RCC 7860 (cell line): ENCODE measurements around the gene FSIP2.
"Not testable (repeated sequence)": the region's sequence is repeated elsewhere in the genome, so short reads cannot be mapped to it uniquely, and the experiment has no call there.

Source experiments
- DNase-seq: peaks from one replicate; pipeline ENCODE4 v3.0.0-alpha.2; 2015; ENCODE audit warnings: low spot score
- FAIRE-seq: peaks from 2 replicates; lab custom pipeline; 2012; peaks lifted over from hg19 to GRCh38; lab: Jason Lieb, UNC

FSIP2 gene

DNA sequence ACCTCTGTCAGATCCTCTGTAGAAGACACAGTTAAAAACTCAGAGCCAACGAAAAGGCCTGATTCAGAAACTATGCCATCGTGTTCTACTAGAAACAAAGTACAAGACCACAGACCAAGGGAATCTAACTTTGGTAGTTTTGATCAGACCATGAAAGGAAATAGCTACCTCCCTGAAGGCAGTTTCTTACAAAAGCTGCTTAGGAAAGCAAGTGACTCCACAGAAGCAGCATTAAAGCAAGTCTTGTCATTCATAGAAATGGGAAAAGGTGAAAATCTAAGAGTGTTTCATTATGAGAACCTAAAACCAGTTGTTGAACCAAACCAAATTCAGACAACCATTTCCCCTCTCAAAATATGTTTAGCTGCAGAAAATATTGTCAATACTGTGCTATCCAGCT is 58.2 kb downstream of the FSIP2 start:
- FAIRE-seq: no peak
- DNase-seq: no peak

DNA sequence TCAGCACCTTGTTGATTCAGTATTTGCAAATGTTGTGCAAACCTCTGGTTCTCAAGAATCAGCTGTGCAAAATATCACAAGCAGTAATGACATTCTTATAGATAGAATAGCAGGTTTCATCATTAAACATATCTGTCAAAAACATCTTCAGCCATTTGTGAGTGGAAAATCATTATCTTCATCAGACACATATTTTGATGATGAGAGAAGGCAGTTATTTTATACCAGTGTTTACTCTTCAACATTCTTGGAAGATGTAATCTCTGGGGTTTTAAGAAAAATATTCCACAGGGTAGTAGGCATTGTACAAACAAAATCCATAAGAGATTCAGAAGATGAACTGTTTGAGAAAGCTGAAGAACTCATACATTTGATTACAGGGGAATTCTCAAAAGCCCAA is 64.3 kb downstream of the FSIP2 start:
- DNase-seq (no peak), FAIRE-seq (no peak)

DNA sequence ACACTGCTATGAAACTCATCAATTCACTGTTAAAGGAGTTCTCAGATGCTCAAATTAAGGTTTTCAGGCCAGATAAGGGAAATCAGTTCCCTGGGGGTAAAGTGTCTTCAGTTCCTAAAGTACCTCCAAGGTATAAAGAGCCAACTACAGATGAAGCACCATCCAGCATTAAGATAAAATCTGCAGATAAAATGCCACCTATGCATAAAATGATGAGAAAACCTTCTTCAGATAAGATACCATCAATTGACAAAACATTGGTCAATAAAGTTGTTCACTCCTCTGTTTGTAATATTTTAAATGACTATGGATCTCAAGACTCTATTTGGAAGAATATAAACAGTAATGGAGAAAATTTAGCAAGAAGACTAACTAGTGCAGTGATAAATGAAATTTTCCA is 68.2 kb downstream of the FSIP2 start:
- DNase-seq (no peak), FAIRE-seq (no peak)

DNA sequence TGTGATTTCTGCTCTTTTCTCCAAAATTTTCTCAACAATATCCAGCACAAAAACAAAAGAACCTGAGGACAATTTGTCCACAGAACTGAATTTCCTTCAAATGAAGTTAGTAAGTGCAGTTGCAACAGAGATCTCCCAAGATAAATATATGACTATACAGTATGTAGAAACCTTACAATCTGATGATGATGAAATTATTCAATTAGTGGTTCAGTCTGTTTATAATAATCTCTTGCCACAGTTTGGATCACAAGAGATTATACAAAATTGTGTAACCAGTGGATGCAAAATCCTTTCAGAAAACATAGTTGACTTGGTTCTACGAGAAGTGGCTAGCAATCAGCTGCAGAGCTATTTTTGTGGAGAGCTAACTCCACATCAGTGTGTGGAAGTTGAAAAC is 68.7 kb downstream of the FSIP2 start:
- no peak for DNase-seq

DNA sequence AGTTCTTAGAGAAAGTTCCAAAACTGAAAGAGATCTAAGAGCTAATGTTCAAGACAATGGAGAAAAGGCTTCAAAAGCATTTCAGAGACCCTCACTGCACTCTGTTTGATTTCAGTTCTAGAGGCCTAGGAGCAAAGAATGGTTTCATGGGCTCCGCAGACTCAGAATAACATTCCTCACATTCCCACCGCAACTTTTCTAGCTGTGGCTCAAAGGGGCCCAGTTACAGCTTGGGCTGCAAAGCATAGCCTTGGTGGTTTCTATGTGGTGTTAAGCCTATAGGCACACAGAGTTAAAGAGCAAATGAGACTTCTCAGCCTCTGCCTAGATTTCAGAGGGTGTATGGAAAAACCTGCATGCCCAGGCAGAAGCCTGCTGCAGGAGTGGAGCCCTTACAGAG is 73.0 kb downstream of the FSIP2 start:
- no peak for FAIRE-seq
- DNase-seq: no peak

More for the DNA sequence above, 68.7 kb downstream of the FSIP2 start:
- no peak for FAIRE-seq

DNA sequence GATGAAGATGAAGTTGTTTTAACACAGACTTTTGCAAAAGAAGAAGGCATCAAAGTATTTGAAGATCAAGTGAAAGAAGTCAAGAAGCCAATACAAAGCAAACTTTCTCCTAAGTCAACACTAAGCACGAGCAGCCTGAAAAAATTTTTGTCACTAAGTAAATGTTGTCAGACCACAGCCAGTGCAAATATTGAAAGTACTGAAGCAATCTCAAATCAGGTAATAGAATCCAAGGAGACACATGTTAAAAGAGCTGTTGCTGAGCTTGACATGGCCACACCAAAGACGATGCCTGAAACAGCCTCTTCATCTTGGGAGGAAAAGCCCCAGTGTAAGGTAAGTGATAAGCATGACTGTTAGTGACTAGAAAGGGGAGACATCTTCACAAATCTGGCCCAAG is 75.1 kb downstream of the FSIP2 start:
- DNase-seq: no peak
- no peak for FAIRE-seq

DNA sequence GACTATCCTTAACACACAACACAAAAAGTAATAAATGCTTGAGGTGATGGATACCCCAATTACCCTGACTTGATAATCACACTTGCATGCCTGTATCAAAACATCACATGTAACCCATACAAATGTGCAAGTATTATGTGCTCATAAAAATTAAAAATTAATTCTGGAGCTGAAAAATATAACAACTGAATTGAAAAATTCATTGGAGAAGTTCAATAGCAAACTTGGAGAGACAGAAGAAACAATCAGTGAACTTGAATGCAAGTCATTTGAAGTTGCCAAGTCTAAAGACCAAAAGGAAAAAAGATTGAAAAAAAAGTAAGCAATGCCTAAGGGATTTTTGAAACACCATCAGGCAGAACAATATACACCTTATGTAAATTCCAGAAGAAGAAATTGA is 79.4 kb downstream of the FSIP2 start:
- no peak for FAIRE-seq

DNA sequence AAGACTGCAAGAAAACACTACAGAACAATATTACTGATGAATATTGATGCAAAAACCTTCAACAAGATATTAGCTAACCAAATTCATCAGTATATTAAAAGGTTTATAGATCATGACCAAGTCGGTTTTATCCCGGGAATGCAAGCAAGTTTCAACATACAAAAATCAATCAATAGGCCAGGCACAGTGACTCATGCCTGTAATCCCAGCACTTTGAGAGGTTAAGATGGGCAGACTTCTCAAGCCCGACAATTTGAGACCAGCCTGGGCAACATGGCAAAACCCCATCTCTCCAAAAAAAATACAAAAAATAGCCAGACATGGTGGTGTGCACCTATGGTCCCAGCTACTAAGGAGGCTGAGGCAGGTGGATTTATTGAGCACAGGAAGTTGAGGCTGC is 82.9 kb downstream of the FSIP2 start:
- DNase-seq: no peak
- no peak for FAIRE-seq

More for the DNA sequence above, 79.4 kb downstream of the FSIP2 start:
- no peak for DNase-seq

DNA sequence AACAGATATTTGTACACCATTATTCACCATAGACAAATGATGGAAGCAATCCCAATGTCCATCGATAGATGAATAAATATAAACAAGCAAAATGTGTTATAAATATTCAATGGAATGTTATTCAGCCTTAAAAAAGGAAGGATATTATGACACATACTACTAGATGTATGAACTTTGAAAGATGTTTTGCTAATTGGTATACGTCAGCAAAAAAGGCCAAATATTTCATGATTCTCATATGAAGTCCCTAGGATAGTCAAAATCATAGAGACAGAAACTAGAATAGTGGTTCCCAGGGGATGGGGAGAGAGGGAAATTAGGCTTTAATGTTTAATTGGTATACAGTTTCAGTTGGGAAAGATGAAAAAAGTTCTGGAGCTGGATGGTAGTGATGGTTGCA is 85.2 kb downstream of the FSIP2 start:
- DNase-seq: no peak
- no peak for FAIRE-seq

DNA sequence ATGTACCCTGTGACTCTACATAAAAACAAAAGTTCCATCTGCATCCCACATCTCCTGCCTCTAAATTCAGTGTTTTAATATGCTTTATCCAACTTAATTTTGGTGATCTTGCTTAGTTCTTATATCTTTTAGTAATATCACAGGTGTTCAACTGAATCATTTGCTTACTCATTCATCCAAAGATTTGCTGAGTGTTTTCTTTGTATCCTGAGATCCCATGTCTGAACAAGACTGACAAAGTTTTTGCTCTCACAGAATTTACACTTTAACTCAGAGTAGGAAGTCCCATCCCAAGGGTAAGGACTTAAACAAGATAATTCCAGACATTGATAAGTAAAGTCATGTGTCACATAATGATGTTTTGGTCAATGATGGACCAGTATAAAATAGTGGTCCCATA is 87.0 kb downstream of the FSIP2 start:
- DNase-seq (no peak), FAIRE-seq (no peak)

DNA sequence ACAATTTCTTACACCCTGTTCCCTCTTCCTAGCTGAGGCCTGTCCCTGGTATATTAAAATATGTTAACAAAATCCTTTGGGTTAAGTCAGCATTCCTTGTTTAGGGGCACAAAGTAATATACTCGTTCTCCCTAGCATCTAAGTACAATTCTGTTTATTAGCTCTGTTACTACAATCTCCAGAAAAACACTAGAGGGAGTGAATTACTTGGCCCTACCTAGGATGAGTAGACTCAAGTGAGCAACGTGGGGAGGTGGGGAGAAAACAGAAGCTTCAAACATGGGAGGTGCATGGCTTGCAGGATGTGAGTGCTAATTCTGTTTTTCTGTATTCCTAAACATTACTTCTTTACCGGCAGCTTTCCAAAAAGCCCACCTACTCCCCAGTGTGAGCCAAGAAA is 89.7 kb downstream of the FSIP2 start:
- no peak for FAIRE-seq
- DNase-seq: no peak

DNA sequence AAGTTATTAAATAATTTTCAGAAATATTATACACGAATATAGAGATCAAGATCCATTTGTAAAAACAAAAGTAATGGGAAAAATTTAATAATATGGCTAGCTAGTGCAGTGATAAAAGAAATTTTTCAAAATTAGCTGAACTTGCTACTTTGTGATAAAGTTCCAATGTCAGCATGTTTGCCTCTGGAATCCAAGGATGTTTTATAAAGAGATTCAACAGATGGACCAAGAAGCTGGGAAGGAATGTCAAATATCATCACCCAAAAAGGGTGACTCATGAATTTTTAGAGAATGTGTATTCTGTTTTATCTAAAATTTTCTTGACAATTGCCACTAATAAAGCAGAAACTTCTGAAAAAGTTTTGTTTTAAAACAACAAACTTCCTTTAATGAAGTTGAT is 95.3 kb downstream of the FSIP2 start:
- DNase-seq: no peak
- FAIRE-seq: no peak

DNA sequence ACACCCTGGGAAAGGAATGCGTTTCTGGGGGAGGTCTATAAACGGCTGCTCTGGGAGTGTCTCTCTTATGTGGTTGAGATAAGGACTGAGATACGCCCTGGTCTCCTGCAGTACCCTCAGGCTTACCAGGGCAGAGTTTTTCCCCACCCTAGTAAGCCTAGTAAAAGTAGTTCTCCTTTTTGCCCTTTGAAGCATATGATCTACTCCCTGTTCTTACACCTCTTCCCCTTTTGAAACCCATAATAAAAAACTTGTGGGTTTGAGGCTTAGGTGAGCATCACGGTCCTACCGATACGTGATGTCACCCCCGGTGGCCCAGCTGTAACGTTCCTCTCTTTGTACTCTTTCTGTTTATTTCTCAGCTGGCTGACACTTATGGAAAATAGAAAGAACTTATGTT is 97.4 kb downstream of the FSIP2 start:
- FAIRE-seq (no peak), DNase-seq (no peak)

DNA sequence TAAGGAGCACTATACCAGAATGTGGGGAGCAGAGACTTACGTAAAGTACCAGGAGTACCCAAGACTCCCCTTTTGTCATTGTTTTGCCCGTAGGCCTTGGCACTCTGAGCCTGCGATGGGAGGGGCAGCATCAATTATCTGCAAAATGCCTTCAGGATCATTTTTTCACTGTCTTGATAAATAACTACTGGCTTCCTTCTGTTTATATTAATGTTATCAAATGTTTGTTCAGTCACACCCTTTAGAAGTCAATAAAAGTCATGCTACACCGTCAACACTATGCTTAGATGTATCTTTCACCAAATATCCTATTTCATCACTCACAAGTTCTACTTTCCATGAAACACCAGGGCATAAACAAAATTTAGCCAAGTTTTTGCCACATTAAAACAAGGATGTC is 116.3 kb downstream of the FSIP2 start:
- DNase-seq: no peak
- FAIRE-seq: no peak

DNA sequence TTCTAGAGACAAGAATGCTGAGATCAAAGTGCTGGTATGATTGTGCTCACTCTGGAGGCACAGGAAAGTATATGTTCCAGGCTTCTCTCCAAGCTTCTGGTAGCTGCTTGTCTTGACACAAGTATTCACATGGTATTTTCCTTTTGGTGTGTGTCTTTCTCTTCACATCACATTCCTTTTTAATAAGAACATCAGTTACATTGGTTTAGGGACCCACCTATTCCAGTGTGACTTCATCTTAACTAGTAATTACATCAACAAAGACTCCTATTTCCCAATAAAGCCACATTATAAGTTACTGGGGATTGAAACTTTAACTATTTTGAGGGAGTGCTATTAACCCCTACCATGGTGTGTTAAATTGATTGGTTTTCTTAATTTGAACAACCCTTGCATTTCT is 119.1 kb downstream of the FSIP2 start:
- no peak for FAIRE-seq
- no peak for DNase-seq

DNA sequence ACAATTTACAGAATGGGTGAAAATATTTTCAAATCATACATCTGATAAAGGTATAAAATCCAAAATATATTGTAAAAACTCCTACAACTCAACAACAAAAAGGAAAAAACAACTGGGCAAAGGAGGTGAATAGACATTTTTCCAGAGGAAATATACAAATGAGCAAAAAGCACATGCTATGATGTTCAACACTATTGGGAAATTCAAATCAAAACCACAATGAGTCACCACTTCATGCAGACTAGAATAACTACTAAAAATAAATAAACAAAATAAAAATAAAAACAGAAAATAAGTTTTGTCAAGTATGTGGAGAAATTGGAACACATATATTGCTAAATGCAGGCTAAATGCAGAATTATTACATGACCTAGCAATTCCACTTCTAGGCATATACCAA is 120.9 kb downstream of the FSIP2 start:
- FAIRE-seq (no peak), DNase-seq (no peak)

DNA sequence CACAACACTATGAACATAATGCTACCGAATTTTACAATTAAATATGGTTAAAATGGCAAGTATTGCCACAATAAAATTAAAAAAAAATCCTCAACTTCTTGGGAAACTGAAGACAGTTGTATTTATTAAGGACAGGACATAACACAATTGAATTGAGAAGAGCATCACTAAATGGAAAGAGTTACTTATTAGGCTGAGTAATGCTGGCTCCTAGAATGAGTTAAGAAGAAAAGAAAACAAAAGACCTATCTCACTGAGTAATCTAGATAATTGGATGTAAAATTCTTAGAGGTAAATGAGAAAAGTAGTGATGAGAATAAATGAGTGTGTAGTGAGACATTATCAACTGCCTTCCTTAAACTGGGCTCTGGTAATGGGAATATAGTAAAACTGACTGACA is 121.7 kb downstream of the FSIP2 start:
- FAIRE-seq: no peak
- DNase-seq: no peak

DNA sequence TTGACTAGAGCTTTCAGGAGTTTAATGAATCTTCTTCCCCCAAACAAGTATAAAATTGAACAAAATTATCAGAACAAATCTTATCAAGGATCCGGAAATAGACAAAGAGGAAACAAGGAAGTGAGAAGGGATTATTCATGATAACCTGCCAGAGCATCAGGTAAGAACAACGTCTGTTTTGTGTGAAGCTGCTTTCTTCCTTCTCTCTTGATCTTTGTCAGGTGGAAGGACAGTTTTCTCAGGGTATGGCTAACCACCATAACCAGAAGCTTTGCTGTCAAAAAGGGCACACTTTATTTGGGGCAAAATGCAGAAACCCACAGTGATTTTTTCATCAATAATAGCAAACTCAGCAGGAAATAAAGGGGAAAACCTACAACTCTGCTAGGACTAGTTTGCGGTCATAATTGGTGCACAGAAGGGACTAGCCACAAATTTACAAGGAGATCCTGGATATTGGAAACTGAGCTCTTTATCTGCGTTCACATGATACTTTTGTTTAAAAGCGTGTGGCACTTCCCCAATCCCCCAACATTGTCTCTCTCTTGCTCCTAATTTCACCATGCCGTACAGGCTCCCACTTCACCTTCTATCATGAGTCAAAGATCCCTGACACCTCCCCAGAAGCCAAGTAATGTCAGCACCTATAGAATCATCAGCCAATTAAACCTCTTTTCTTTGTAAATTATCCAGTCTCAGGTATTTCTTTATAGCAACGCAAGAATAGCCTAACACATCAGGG is 124.2 kb downstream of the FSIP2 start:
- FAIRE-seq (no peak), DNase-seq (no peak)

DNA sequence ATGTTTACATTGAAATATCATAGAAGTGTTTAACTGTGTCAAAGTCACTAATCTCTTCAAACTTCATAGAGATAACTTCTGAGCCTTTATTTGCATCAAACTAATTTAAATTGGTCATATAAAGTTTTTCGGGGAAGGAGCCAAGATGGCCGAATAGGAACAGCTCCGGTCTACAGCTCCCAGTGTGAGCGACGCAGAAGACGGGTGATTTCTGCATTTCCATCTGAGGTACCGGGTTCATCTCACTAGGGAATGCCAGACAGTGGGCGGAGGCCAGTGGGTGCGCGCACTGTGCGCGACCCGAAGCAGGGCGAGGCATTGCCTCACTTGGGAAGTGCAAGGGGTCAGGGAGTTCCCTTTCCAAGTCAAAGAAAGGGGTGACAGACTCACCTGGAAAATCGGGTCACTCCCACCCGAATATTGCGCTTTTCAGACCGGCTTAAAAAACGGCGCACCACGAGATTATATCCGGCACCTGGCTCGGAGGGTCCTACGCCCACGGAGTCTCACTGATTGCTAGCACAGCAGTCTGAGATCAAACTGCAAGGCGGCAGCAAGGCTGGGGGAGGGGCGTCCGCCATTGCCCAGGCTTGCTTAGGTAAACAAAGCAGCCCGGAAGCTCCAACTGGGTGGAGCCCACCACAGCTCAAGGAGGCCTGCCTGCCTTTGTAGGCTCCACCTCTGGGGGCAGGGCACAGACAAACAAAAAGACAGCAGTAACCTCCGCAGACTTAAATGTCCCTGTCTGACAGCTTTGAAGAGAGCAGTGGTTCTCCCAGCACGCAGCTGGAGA is 126.1 kb downstream of the FSIP2 start:
- DNase-seq, FAIRE-seq: not testable (repeated sequence)

DNA sequence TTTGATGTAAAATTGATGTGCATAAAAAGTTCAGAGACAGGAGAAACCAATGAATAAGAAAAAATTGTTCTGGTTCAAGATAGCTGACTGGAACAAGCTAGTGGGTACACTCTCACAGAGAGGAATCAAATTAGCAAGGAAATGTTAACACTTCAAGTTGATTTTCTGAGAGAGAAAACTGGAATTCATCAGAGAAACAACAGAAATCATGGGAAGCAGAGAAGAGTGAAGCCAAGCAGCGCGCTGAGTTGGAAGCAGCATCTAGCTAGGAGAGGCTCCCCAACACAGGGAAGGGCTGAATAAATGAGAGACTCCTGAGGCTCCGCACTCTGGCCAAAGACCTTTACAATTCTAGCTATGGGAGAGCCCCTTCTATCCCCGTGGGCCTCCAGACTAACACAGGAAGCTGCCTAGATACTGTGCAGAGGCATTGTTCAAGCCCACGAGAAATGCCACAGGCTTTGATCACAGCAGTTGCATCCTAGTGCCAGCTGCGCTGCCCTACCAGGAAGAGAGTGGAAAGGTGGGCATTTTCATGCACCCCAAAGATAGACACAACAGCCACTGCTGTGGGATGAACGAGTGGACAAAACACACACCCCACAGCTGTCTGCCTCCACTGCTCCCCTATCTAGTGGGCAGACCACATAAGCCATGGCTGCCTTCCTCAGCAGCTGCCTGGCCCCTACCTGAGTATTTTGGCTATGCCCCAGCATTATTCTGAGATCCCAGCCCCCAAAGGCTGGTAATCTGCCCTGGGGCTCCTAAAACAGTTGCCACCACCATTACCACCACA is 136.7 kb downstream of the FSIP2 start:
- FAIRE-seq (no peak), DNase-seq (no peak)

DNA sequence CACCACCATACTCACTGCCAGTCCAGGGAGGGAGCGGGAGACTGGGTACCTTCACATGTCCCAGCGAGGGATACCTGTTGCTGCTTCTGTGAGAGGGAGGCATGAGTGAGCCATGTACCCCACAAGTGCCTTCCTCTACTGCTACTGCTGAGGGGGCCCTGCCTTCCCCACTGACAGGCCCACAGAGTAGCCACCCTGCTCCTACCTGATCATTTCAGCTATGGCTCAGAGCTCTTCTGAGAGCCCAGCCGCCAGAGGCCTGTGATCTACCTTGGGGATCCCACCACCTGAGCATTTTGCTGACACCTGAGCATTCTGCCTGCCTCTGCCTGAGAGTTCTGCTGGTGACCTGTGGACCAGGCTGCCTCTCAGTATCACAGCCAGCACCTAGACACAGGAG is 137.6 kb downstream of the FSIP2 start:
- FAIRE-seq (no peak), DNase-seq (no peak)

DNA sequence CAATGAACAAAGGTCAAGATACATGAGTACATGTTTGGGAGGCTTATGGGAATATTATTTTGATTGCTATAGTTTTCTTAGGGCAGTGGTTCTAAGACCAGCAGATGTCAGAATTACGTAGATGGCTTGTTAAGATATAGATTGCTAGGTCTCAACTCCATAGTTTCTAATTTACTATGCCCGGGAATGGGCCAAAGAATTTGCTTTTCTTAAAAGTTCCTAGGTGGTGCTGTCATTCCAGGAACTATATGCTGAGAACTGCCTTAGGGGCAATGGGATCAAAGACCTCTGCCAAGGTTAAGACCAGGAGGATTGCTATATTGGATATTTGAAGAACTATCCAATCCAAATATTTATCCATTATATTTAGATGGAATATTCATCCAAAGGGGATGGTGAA is 141.8 kb downstream of the FSIP2 start:
- FAIRE-seq (no peak), DNase-seq (no peak)
